RPMI8226 (cell line): ENCODE measurements around the gene WWOX.

ENCODE experiments used
- DNase-seq: peaks from one replicate; pipeline ENCODE4 v3.0.0-alpha.2; 2015

The WWOX gene

GRCh38 chr16:79097166-79097565, 997.7 kb downstream of the WWOX start:
- no peak for DNase-seq

- DNase-seq, result no peak
These were observed 998.3 kb downstream of the WWOX start for GRCh38 chr16:79097771-79098170.

GRCh38 chr16:79098907-79099306, 999.5 kb downstream of the WWOX start:
- DNase-seq, result no peak

GRCh38 chr16:79099716-79100115, 1000.3 kb downstream of the WWOX start:
- no peak for DNase-seq

GRCh38 chr16:79100447-79100846, 1001.0 kb downstream of the WWOX start:
- no peak for DNase-seq

GRCh38 chr16:79101491-79101890, 1002.0 kb downstream of the WWOX start:
- no peak for DNase-seq

GRCh38 chr16:79104567-79104966, 1005.1 kb downstream of the WWOX start:
- DNase-seq, result no peak

- no peak for DNase-seq
These were observed 1007.8 kb downstream of the WWOX start for GRCh38 chr16:79107301-79107700.

- DNase-seq, result no peak
These were observed 1010.3 kb downstream of the WWOX start for GRCh38 chr16:79109771-79110170.

- DNase-seq, result no peak
These were observed 1010.8 kb downstream of the WWOX start for GRCh38 chr16:79110242-79110641.

GRCh38 chr16:79110953-79111352, 1011.5 kb downstream of the WWOX start:
- DNase-seq, result no peak

- DNase-seq, result no peak
These were observed 1013.0 kb downstream of the WWOX start for GRCh38 chr16:79112462-79112861.

GRCh38 chr16:79113826-79114225, 1014.4 kb downstream of the WWOX start:
- DNase-seq, result no peak

- no peak for DNase-seq
These were observed 1015.3 kb downstream of the WWOX start for GRCh38 chr16:79114759-79115158.

GRCh38 chr16:79121906-79122305, 1022.5 kb downstream of the WWOX start:
- DNase-seq, result no peak

- DNase-seq, result no peak
These were observed 1022.9 kb downstream of the WWOX start for GRCh38 chr16:79122343-79122742.

- DNase-seq, result no peak
These were observed 1024.7 kb downstream of the WWOX start for GRCh38 chr16:79124016-79124756.

- no peak for DNase-seq
These were observed 1028.3 kb downstream of the WWOX start for GRCh38 chr16:79127766-79128165.

GRCh38 chr16:79128706-79129105, 1029.3 kb downstream of the WWOX start:
- DNase-seq, result no peak

GRCh38 chr16:79130616-79131015, 1031.2 kb downstream of the WWOX start:
- DNase-seq, result no peak

- DNase-seq, result no peak
These were observed 1032.0 kb downstream of the WWOX start for GRCh38 chr16:79131321-79132075.

GRCh38 chr16:79132701-79133100, 1033.2 kb downstream of the WWOX start:
- DNase-seq, result no peak

GRCh38 chr16:79134300-79134699, 1034.8 kb downstream of the WWOX start:
- no peak for DNase-seq

GRCh38 chr16:79136955-79137354, 1037.5 kb downstream of the WWOX start:
- no peak for DNase-seq
